ENCODE data around the gene FAM114A1.

Gene FAM114A1

GRCh38 chr4:38891051-38891983, 23.7 kb downstream of the FAM114A1 start:
- DNase-seq (ENCODE audit: low spot score), result no peak
- in situ Hi-C loops (cut with MboI; ENCODE audit: low pct_unique_long_range_greater_than_20kb, low sequenced_read_pairs, unreplicated experiment), result loop anchor here (25.0 kb wide), 1 partner anchor 546 kb away; no protein-coding TSS in a partner anchor
- no peak for TF ChIP-seq CTCF (IDR thresholded peaks at IDR 0.05; ENCODE audit: extremely low read depth, insufficient read depth, missing control alignments)

- TF ChIP-seq CTCF (IDR thresholded peaks at IDR 0.05; ENCODE audit: extremely low read depth, insufficient read depth, missing control alignments), result no peak
- no peak for DNase-seq (ENCODE audit: low spot score)
- in situ Hi-C loops (cut with MboI; ENCODE audit: low pct_unique_long_range_greater_than_20kb, low sequenced_read_pairs, unreplicated experiment), result loop anchor here (25.0 kb wide), 1 partner anchor 543 kb away; no protein-coding TSS in a partner anchor
Observed at GRCh38 chr4:38894322-38894982, 26.8 kb downstream of the FAM114A1 start.

GRCh38 chr4:38896940-38897339, 29.3 kb downstream of the FAM114A1 start:
- no peak for TF ChIP-seq CTCF (IDR thresholded peaks at IDR 0.05; ENCODE audit: extremely low read depth, insufficient read depth, missing control alignments)
- in situ Hi-C loops (cut with MboI; ENCODE audit: low pct_unique_long_range_greater_than_20kb, low sequenced_read_pairs, unreplicated experiment), result loop anchor here (25.0 kb wide), 1 partner anchor 540 kb away; no protein-coding TSS in a partner anchor
- no peak for DNase-seq (ENCODE audit: low spot score)

- no peak for TF ChIP-seq CTCF (IDR thresholded peaks at IDR 0.05; ENCODE audit: extremely low read depth, insufficient read depth, missing control alignments)
- in situ Hi-C loops (cut with MboI; ENCODE audit: low pct_unique_long_range_greater_than_20kb, low sequenced_read_pairs, unreplicated experiment), result loop anchor here (25.0 kb wide), 1 partner anchor 539 kb away; no protein-coding TSS in a partner anchor
- DNase-seq (ENCODE audit: low spot score), result no peak
Observed at GRCh38 chr4:38898245-38898644, 30.6 kb downstream of the FAM114A1 start.

GRCh38 chr4:38902221-38902620, 34.6 kb downstream of the FAM114A1 start:
- DNase-seq (ENCODE audit: low spot score), result no peak
- in situ Hi-C loops (cut with MboI; ENCODE audit: low pct_unique_long_range_greater_than_20kb, low sequenced_read_pairs, unreplicated experiment), result loop anchor here (5.0 kb wide), 1 partner anchor 240 kb away; no protein-coding TSS in a partner anchor
- no peak for TF ChIP-seq CTCF (IDR thresholded peaks at IDR 0.05; ENCODE audit: extremely low read depth, insufficient read depth, missing control alignments)

- in situ Hi-C loops (cut with MboI; ENCODE audit: low pct_unique_long_range_greater_than_20kb, low sequenced_read_pairs, unreplicated experiment), result loop anchor here (5.0 kb wide), 1 partner anchor 240 kb away; no protein-coding TSS in a partner anchor
- TF ChIP-seq CTCF (IDR thresholded peaks at IDR 0.05; ENCODE audit: extremely low read depth, insufficient read depth, missing control alignments), result peak; percentile 39
- peak; percentile 51 for DNase-seq (ENCODE audit: low spot score)
Observed at GRCh38 chr4:38902695-38903094, 35.1 kb downstream of the FAM114A1 start.

All from GM13977 (cell line).